Stimulated activated CD8-positive, alpha-beta memory T cell treated with anti-CD3 and anti-CD28 coated beads, Interleukin-4, amount 100 ng/mL, for 24 hours (primary cell): Measurements from ENCODE around the gene HSPB7.

ENCODE experiments used
- DNase-seq: peaks from one replicate; pipeline ENCODE4 v3.0.0-alpha.2; 2020; ENCODE audit warnings: low read depth

Gene HSPB7

DNA sequence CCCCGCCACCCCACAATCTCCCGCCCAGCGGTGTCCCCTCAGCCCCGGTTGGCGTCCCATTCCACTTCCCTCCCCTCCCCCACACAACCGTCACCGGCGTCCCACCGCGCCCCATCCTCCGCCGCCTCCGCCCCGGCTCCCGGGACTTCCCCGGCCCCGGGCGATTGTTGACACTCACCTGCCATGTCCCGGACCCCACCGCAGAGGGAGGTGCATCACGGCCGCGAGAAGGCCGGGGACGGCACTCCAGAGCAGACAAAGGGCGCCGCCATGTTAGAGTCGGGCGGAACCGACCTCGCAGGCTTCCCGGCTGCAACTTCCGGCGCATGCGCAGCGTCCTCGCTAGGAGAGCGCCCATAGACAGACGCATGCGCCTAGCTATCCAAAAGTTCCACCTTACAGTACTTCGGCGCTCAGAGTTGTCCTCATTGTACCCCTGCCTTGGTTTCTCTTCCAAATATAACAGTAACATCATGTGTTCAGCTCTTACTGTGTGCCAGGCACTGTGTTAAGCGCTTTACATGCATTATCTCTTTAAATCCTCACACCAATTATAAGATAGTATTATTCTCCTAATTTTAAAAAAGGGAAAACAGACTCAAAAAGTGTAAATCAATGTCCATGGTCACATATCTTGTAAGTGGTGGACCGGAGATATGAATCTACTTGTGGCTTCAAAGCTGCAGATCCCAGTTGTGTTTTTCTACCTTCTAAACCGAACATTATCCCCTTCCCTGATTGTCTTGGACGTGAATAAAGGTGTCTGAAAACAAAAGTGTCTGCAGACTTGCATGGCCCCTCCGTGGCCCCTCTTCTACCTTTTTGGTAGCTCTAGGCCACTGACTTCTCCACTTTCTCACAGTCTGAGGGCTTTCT lies 41.8 kb downstream of the HSPB7 start, which contains the start of gene ZBTB17:
ZBTB17 (minus strand) TSS at position 297 of the 876 bp plus-strand sequence. CDS start 27,606 bp downstream, outside the sequence.
- peak; percentile 92 for DNase-seq

DNA sequence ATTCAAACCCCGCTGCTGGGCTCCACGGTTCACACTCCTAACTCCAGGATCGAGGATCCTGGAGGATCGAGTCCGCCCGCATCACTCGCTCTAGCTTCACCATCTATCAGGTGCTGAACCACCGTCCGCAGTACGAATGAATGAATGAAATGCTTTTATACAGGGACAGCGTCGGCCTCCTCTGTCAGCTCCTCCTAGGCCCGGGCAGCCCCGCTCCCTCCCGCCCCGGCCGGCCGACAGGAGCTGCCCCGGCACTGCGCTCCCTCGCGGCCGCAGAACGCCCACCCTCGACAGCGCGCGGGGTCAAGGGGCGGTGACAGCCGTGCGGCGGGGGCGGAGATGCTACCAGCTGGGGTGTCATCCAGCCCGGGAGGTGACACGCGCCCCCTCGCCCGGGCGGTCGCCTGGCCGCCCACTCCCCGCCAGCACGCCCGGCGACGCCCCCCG lies 42.5 kb downstream of the HSPB7 start:
- DNase-seq, result peak; percentile 80

DNA sequence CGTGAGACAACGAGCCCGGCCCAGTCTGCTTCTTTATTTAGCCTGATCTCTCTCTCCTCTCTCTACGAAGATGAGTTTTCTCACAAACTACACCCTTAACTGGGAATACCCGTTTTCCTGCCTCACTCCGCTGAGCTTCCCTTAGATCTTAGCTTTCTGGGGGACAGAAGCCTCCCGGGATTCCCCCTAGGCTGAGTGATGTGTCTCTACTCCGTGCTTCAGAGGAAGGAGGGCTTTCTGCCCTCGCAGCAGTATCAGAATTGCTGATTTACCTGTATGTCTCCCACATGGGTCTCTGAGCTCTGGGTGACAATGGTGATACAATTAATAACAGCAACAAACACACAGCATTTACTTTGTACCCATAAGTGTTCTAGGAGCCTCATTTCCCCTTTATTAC lies 43.0 kb downstream of the HSPB7 start:
- DNase-seq, result no peak

DNA sequence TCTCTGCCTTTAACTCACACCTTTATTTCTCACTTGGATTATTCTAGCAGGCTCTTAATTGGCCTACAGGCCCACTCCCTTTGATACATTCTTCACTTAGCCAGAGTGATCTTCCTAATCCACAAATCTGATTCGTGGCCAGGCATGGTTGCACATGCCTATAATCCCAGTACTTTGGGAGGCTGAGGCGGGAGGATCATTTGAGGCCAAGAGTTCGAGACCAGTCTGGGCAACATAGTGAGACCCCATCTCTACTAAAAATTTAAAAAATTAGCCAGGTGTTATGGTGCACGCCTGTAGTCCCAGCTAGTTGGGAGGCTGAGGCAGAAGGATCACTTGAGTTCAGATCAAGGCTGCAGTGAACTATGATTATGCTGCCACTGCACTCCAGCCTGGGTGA lies 44.1 kb downstream of the HSPB7 start:
- no peak for DNase-seq

- no peak for DNase-seq
Measured at GRCh38 chr1:15972409-15972808, 45.4 kb downstream of the HSPB7 start.

DNA sequence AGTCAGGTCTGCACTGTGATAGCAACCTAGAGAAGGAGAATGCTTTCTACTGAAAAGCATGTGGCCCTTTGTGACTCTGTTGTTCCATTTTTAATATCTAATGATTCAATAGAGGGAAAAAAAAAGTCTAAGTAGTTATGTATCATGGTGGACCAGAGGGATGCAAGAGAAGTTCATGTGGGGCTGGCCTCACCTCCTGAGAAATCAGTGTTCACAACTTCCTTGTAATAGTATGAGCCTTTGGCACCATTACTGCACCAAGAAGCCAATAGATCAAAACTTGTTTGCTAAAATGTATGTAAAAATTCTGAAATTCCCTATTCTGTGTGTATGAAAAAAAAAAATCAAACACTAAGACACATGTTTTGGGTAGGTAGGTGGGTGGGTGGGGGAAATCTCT lies 46.9 kb downstream of the HSPB7 start:
- DNase-seq, result no peak

GRCh38 chr1:15969321-15969880 lies 48.4 kb downstream of the HSPB7 start:
- DNase-seq, result no peak

- DNase-seq, result no peak
Measured at GRCh38 chr1:15968172-15968571, 49.7 kb downstream of the HSPB7 start.

DNA sequence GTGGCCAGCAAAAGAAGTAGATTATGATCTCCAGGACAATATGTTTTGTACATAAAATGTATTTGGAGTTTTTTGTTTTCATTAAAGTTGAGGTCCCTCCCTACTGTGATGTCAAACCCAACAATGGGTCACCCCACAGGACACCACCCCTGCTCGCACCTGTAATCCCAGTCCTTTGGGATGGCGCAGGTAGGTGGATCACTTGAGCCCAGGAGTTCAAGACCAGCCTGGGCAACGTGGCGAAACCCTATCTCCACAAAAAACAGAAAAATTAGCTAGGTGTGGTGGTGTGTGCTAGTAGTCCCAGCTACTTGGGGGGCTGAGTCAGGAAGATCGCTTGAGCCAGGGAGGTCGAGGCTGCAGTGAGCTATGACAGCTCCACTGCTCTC lies 50.9 kb downstream of the HSPB7 start:
- no peak for DNase-seq

DNA sequence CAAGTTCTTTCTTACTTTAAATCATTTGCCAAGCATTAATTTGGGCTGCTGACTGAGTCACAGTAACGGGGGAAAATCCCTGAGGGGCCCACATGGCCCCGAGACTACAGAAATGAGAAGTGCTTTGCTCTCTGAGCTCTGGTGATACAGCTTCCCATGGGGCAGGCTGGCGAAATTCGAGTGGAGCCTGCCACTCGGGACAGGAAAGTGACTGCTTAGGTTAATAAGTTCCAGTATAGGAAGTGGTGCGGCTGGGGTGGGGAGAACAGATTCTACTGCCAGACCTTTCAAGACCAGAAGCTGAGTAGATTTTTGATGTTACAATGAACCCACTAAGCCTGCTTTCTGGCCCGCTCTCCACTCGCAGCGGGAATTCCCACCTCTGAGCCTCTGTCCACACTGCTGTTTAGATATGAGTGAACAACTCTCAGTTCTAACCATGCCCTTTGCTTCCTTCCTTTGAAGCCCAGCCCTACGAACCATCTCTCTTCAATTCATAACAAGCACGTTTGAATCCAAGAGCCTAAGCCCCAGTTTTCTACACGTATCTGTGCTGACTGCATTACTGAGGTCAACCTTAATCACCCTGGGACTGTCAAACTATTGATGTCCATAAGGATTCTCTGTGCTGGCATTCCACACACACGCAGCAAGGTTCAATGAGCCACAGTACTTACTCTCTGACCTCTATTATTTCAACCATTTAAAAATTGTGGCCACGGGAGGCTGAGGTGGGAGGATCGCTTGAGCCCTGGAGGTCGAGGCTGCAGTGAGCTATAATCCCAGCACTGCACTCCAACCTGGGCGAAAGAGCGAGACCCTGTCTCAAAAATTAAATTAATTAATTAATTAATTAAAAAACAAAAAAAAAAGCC lies 51.5 kb downstream of the HSPB7 start:
- peak; percentile 66 for DNase-seq

GRCh38 chr1:15965228-15965767 lies 52.5 kb downstream of the HSPB7 start:
- DNase-seq, result no peak
